ENCODE measurements around the gene PLCL2. TPM values are rescaled to one million over a fixed set of nuclear protein-coding genes. Genes with fewer than 3 reads are reported as not detected.

Gene PLCL2
- total and polyA plus RNA-seq, 10 of the 15 experiments (the other 5 are each of a cell fraction or from before 2014, with no cell fraction given) = 7.5 to 37.3 (median 21.7) TPM

DNA sequence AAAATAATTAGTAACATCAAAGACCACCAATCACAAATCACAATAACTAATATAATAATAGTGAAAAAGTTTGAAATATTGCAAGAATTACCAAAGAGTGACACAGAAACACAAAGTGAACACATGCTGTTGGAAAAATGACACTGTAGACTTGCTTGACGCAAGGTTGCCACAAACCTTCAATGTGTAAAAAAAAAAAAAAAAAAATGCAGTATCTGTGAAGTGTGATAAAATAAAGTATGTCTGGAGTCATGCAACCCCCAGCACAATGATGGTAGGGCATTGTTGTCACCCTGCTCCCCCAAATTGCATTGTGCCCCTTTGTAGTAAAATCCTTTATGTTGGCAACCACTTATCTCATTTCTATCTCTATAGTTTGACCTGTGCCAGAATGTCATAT is 190.6 kb downstream of the PLCL2 start:
- Histone ChIP-seq H4K20me1 (ENCODE audit: control insufficient read depth, insufficient read depth) (no peaks in the 10 kb centered on the region), H3K9ac (ENCODE audit: control insufficient read depth, insufficient read depth, low read length) (no peak overlapping the region), H3K79me2 (ENCODE audit: control insufficient read depth, insufficient read depth, low read length) (no peaks in the 10 kb centered on the region), H3K27ac (ENCODE audit: control insufficient read depth, insufficient read depth) (no peak overlapping the region), H3K4me2 (ENCODE audit: control insufficient read depth, insufficient read depth) (no peak overlapping the region), H3K4me3 (no peak overlapping the region), H3K27me3 (replicated peaks in 1 of 2; ENCODE audit: control insufficient read depth in 2 of 2, insufficient read depth in 2 of 2, low read length in 1 of 2) (no peaks in the 10 kb centered on the region), H3K4me1 (ENCODE audit: control insufficient read depth, insufficient read depth, low read length) (peaks cover 10% of the 10 kb centered on the region), H2AFZ (ENCODE audit: control insufficient read depth, low read depth, low read length) (no peak overlapping the region), H3K9me3 (replicated peaks; ENCODE audit: control insufficient read depth, insufficient read depth, low read length) (peaks cover 3% of the 10 kb centered on the region; the same call in 2 of the 3 replicates), H3K36me3 (ENCODE audit: control insufficient read depth in 2 of 2, insufficient read depth in 2 of 2, low read length in 1 of 2) (peaks cover 3 to 20% of the 10 kb centered on the region in 2 experiments; a peak in 2 of 4 replicates)
- intact Hi-C loops (cut with micrococcal nuclease; ENCODE audit: unreplicated experiment) = no loop called here
- BruUV-seq (replicated peaks) = no TSS peak
- ATAC-seq = no peak
- 100% methylated on average over 1 of the region's 1 CpG for WGBS (ENCODE audit: insufficient coverage, insufficient replicate concordance, low lambda C conversion rate, missing lambda C conversion rate)
- FAIRE-seq = no peak
- RAD21 ChIA-PET (ENCODE audit: unreplicated experiment) = no interaction called here
- DNase-seq (ENCODE audit: low read depth, low spot score) = no peak
- SMC1A ChIA-PET (ENCODE audit: uncharacterized antibody, unreplicated experiment) = no interaction called here
- TF ChIP-seq, protein P1, sequence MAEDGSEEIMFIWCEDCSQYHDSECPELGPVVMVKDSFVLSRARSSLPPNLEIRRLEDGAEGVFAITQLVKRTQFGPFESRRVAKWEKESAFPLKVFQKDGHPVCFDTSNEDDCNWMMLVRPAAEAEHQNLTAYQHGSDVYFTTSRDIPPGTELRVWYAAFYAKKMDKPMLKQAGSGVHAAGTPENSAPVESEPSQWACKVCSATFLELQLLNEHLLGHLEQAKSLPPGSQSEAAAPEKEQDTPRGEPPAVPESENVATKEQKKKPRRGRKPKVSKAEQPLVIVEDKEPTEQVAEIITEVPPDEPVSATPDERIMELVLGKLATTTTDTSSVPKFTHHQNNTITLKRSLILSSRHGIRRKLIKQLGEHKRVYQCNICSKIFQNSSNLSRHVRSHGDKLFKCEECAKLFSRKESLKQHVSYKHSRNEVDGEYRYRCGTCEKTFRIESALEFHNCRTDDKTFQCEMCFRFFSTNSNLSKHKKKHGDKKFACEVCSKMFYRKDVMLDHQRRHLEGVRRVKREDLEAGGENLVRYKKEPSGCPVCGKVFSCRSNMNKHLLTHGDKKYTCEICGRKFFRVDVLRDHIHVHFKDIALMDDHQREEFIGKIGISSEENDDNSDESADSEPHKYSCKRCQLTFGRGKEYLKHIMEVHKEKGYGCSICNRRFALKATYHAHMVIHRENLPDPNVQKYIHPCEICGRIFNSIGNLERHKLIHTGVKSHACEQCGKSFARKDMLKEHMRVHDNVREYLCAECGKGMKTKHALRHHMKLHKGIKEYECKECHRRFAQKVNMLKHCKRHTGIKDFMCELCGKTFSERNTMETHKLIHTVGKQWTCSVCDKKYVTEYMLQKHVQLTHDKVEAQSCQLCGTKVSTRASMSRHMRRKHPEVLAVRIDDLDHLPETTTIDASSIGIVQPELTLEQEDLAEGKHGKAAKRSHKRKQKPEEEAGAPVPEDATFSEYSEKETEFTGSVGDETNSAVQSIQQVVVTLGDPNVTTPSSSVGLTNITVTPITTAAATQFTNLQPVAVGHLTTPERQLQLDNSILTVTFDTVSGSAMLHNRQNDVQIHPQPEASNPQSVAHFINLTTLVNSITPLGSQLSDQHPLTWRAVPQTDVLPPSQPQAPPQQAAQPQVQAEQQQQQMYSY (CRISPR knock-in tag; IDR thresholded peaks at IDR 0.05) = no peak
- TF ChIP-seq PAX5 (IDR thresholded peaks at IDR 0.05; ENCODE audit: borderline replicate concordance, low read depth, low read length) = no peak
- no peak for TF ChIP-seq JUND (IDR thresholded peaks at IDR 0.05; ENCODE audit: low read depth, low read length)
- no peak for TF ChIP-seq NFIC (IDR thresholded peaks at IDR 0.05; ENCODE audit: low read depth, low read length)
- no peak for TF ChIP-seq NRF1 (conservative IDR thresholded peaks at IDR 0.05; ENCODE audit: low read depth, low read length)
- CTCF ChIA-PET = interaction anchor here (1.0 kb wide), 1 partner anchor 8 kb away, joined by 4 read pairs; no protein-coding TSS in a partner anchor
- in situ Hi-C loops (cut with MboI) = no loop called here
- POLR2A ChIA-PET = no interaction called here

Data from GM12878 (cell line).